Measurements from ENCODE around the gene DNAJC3.

DNA sequence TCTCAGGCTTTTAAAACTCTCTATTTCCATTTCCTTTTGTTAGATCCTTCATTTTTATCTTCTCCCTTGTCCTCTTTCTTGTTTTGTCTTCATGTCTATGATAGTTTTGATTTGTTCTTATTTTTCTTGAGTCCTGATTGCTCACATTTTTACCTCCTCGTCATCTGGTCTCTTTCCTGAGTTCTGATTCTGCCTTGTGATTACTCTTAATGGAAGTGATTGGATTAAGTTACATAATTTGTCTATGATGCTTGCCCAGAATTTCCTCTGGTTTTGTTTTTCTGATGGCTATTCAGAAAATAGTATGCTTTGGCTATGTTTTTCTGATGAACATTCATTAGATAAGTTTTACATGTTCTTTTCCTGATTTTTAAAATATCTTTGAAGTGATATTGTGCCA lies 102.6 kb downstream of the DNAJC3 start:
- TF ChIP-seq SIN3A (conservative IDR thresholded peaks at IDR 0.05 in 1 of 2, IDR thresholded peaks at IDR 0.05 in 1 of 2; ENCODE audit: low read depth in 1 of 2, low read length in 2 of 2): no peak
- TF ChIP-seq POLR2A (IDR thresholded peaks at IDR 0.05; ENCODE audit: control extremely low read depth in 1 of 2, low read depth in 2 of 2, low read length in 2 of 2): no peak
- TF ChIP-seq SP1 (IDR thresholded peaks at IDR 0.05; ENCODE audit: low read depth, low read length): no peak
- TF ChIP-seq, protein P1, sequence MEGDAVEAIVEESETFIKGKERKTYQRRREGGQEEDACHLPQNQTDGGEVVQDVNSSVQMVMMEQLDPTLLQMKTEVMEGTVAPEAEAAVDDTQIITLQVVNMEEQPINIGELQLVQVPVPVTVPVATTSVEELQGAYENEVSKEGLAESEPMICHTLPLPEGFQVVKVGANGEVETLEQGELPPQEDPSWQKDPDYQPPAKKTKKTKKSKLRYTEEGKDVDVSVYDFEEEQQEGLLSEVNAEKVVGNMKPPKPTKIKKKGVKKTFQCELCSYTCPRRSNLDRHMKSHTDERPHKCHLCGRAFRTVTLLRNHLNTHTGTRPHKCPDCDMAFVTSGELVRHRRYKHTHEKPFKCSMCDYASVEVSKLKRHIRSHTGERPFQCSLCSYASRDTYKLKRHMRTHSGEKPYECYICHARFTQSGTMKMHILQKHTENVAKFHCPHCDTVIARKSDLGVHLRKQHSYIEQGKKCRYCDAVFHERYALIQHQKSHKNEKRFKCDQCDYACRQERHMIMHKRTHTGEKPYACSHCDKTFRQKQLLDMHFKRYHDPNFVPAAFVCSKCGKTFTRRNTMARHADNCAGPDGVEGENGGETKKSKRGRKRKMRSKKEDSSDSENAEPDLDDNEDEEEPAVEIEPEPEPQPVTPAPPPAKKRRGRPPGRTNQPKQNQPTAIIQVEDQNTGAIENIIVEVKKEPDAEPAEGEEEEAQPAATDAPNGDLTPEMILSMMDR (IDR thresholded peaks at IDR 0.05; ENCODE audit: control extremely low read depth in 1 of 3, insufficient read depth in 1 of 3, low read depth in 1 of 3, low read length in 3 of 3): no peak
- TF ChIP-seq GABPA (IDR thresholded peaks at IDR 0.05; ENCODE audit: borderline replicate concordance, insufficient read depth, low read length): no peak
- TF ChIP-seq KDM1A (IDR thresholded peaks at IDR 0.05; ENCODE audit: borderline replicate concordance, low read length): no peak
- TF ChIP-seq TCF12 (IDR thresholded peaks at IDR 0.05; ENCODE audit: low read depth, low read length): no peak
- TF ChIP-seq MAFK (IDR thresholded peaks at IDR 0.05; ENCODE audit: low read depth, low read length): no peak
- TF ChIP-seq RAD21 (IDR thresholded peaks at IDR 0.05 in 1 of 2, conservative IDR thresholded peaks at IDR 0.05 in 1 of 2; ENCODE audit: low read depth in 2 of 2, low read length in 2 of 2): no peak
